HG03354 (cell line): ENCODE data around the gene SERINC3.

Experiments
- ATAC-seq: cut with Tn5 transposase; IDR thresholded peaks from one replicate; pipeline ENCODE4 v1.9.1; 2021; ENCODE audit warnings: mild to moderate bottlenecking; ENCODE audit not compliant: unreplicated experiment, poor library complexity, severe bottlenecking

The SERINC3 gene

DNA sequence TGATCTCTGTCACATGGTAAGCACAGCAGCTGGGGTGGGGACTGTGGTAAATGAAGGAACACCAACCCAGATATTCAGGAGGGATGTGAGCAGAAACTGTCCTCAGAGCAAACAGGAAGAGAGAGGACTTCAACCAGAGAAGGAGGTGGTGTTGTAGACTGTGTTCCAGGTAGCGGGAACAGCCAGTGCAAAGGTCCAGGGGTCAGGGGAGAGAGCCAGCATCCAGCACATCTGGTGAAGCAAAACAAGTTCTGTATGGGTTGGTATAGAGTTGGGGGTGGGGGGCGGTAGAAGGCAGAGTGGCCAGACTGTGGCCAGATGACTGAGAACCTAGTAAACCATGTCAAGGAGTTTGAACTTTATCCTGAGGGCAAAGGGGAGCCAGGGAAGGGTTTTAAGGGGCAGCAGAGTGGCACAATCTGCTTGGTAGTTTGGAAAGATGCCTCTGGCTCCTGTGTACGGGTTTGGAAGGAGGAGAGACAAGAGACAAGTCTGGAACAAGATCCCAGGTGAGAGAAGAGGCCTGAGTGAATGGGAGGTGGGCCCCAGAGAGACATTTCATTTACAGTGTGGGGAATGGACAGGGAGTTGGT, 73.9 kb downstream of the SERINC3 start:
- no peak for ATAC-seq
